Trophoblast cell (in vitro differentiated cells and primary cell): ENCODE results near the gene TCF3.
"Not testable (repeated sequence)": the region's sequence is repeated elsewhere in the genome, so short reads cannot be mapped to it uniquely, and the experiment has no call there.

ENCODE experiments used
- DNase-seq, 2 donors: peaks; one replicate each; pipeline ENCODE4 v3.0.0-alpha.2; 2016
- H2AFZ ChIP-seq: 2 replicates; pipeline ENCODE4 v1.6.1; 2013; ENCODE audit warnings: low read length, moderate library complexity, mild to moderate bottlenecking; ENCODE audit not compliant: insufficient read depth, poor library complexity
- H2AK5ac ChIP-seq: 2 replicates; pipeline ENCODE4 v1.6.1; 2013; ENCODE audit warnings: mild to moderate bottlenecking, low read length
- H2BK120ac ChIP-seq: 2 replicates; pipeline ENCODE4 v1.6.1; 2013; ENCODE audit warnings: low read length, mild to moderate bottlenecking, moderate library complexity; ENCODE audit not compliant: insufficient read depth, poor library complexity
- H2BK12ac ChIP-seq: 2 replicates; pipeline ENCODE4 v1.6.1; 2013; ENCODE audit warnings: mild to moderate bottlenecking, low read length, moderate library complexity
- H2BK5ac ChIP-seq: 2 replicates; pipeline ENCODE4 v1.6.1; 2013; ENCODE audit warnings: low read length, low read depth, moderate library complexity, mild to moderate bottlenecking; ENCODE audit not compliant: poor library complexity
- H3K14ac ChIP-seq: 2 replicates; pipeline ENCODE4 v1.6.1; 2013; ENCODE audit warnings: mild to moderate bottlenecking, low read length
- H3K18ac ChIP-seq: 2 replicates; pipeline ENCODE4 v1.6.1; 2013; ENCODE audit warnings: mild to moderate bottlenecking, low read length
- H3K23ac ChIP-seq: 2 replicates; pipeline ENCODE4 v1.6.1; 2013; ENCODE audit warnings: low read length
- H3K27ac ChIP-seq: 2 replicates; pipeline ENCODE4 v1.5.1; 2013; ENCODE audit warnings: low read depth, mild to moderate bottlenecking, inconsistent platforms, low read length, moderate library complexity
- H3K27me3 ChIP-seq: 2 replicates; pipeline ENCODE4 v1.6.1; 2013; ENCODE audit warnings: inconsistent platforms, mild to moderate bottlenecking, low read length, moderate library complexity; ENCODE audit not compliant: insufficient read depth
- H3K36me3 ChIP-seq, 2 experiments: 1 replicate in 1 of 2; 2 replicates in 1 of 2; pipeline ENCODE4 v1.6.1; 2013; ENCODE audit warnings: low read length in 2 of 2, mild to moderate bottlenecking in 2 of 2, moderate library complexity in 1 of 2; ENCODE audit not compliant: insufficient read depth in 2 of 2, control insufficient read depth in 1 of 2
- H3K4ac ChIP-seq: 2 replicates; pipeline ENCODE4 v1.6.1; 2013; ENCODE audit warnings: low read depth, mild to moderate bottlenecking, low read length, moderate library complexity
- H3K4me1 ChIP-seq, 2 experiments: 1 replicate in 1 of 2; 2 replicates in 1 of 2; pipeline ENCODE4 v1.6.1; 2013; ENCODE audit warnings: low read length in 2 of 2, mild to moderate bottlenecking in 2 of 2, moderate library complexity in 1 of 2; ENCODE audit not compliant: insufficient read depth in 2 of 2, control insufficient read depth in 1 of 2
- H3K4me2 ChIP-seq: 2 replicates; pipeline ENCODE4 v1.6.1; 2013; ENCODE audit warnings: inconsistent platforms, mild to moderate bottlenecking, low read length, moderate library complexity
- H3K4me3 ChIP-seq: 2 replicates; pipeline ENCODE4 v1.5.1; 2013; ENCODE audit warnings: mild to moderate bottlenecking, low read depth, low read length, inconsistent platforms
- H3K79me1 ChIP-seq: one replicate; pipeline ENCODE4 v1.6.1; 2013; ENCODE audit warnings: low read length
- H3K79me2 ChIP-seq: 2 replicates; pipeline ENCODE4 v1.6.1; 2013; ENCODE audit warnings: low read length, mild to moderate bottlenecking; ENCODE audit not compliant: control insufficient read depth, insufficient read depth, poor library complexity
- H3K9ac ChIP-seq: 2 replicates; pipeline ENCODE4 v1.6.1; 2013; ENCODE audit warnings: mild to moderate bottlenecking, low read length
- H3K9me3 ChIP-seq: 2 replicates; pipeline ENCODE4 v1.6.1; 2013; ENCODE audit warnings: low read depth, mild to moderate bottlenecking, control low read depth, inconsistent platforms, low read length; ENCODE audit not compliant: insufficient read depth
- H4K12ac ChIP-seq: 2 replicates; pipeline ENCODE4 v1.6.1; 2013; ENCODE audit warnings: low read depth, mild to moderate bottlenecking, low read length, moderate library complexity
- H4K8ac ChIP-seq: 2 replicates; pipeline ENCODE4 v1.6.1; 2013; ENCODE audit warnings: low read depth, mild to moderate bottlenecking, low read length, moderate library complexity
- H4K91ac ChIP-seq: one replicate; pipeline ENCODE4 v1.6.1; 2013; ENCODE audit warnings: low read depth, mild to moderate bottlenecking, low read length, moderate library complexity
- WGBS: extraction: QIAGEN DNeasy Blood & Tissue Kit; methylation state at CpG from one replicate; pipeline ENCODE4 v1.1.7; 2013; ENCODE audit warnings: missing lambda C conversion rate; ENCODE audit not compliant: insufficient read length, insufficient coverage; ENCODE audit errors: extremely low coverage; 5-methylcytosine and 5-hydroxymethylcytosine counted together

Gene TCF3

DNA sequence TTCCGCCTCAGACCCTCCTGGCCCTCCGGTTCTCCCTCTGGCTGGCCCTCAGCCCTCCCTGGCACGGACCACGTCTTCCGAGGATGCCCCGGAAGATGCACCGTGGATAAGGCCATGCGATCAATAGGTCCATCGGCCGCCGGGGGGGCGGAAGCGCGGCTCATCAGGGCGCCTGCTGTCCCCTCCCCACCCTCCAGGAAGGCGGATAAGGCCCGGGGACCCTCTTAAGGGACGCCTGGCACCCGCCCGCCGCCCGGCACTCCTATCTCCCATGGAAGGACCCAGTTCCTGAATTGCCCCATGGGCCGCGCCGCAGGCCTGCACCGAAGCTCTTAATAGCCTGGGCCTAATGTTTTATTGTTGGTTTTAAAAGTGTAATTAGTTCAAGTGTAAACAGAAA, 46.2 kb upstream of the TCF3 start:
- Histone ChIP-seq H3K4me3 (peak overlapping the region; percentile 25), H3K18ac (no peak overlapping the region), H3K14ac (no peak overlapping the region), H3K9me3 (peaks cover 16% of the 10 kb centered on the region), H2BK5ac (no peak overlapping the region), H3K9ac (no peak overlapping the region), H3K36me3 (no peaks in the 10 kb centered on the region), H3K23ac (no peak overlapping the region), H2AFZ (no peak overlapping the region), H3K27me3 (peaks cover 3% of the 10 kb centered on the region), H3K79me2 (no peaks in the 10 kb centered on the region), H2AK5ac (no peak overlapping the region), H3K4me1 (no peaks in the 10 kb centered on the region), H3K4ac (no peak overlapping the region), H3K79me1 (no peaks in the 10 kb centered on the region), H3K27ac (no peak overlapping the region), H4K8ac (no peak overlapping the region), H4K91ac (no peak overlapping the region), H2BK12ac (no peak overlapping the region), H2BK120ac (no peak overlapping the region), H4K12ac (no peak overlapping the region), H3K4me2 (no peak overlapping the region)
- DNase-seq = no peak
- no CpG with 5 or more reads among the region's 26 CpGs for WGBS

DNA sequence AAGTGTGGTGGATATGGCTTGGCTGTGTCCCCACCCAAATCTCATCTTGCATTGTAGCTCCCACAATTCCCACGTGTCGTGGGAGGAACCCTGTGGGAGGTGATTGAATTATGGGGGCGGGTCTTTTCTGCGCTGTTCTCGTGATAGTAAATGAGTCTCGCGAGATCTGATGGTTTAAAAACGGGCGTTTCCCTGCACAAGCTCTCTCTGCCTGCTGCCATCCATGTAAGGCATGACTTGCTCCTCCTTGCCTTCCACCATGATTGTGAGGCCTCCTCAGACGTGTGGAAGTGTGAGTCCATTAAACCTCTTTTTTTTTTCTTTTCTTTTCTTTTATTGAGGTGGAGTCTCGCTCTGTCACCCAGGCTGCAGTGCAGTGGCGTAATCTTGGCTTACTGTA, 43.1 kb upstream of the TCF3 start:
- Histone ChIP-seq H3K27me3 (peaks cover 13% of the 10 kb centered on the region), H3K9me3 (peaks cover 21% of the 10 kb centered on the region)
- H3K4me1 ChIP-seq, H3K18ac ChIP-seq, H3K4me2 ChIP-seq, H3K4ac ChIP-seq, H2BK120ac ChIP-seq, H3K27ac ChIP-seq, H3K4me3 ChIP-seq, H3K36me3 ChIP-seq, H2AFZ ChIP-seq, H2AK5ac ChIP-seq, H4K8ac ChIP-seq, DNase-seq, H3K9ac ChIP-seq, H4K12ac ChIP-seq, H4K91ac ChIP-seq, H3K79me1 ChIP-seq, H3K23ac ChIP-seq, H3K14ac ChIP-seq, H2BK12ac ChIP-seq, H2BK5ac ChIP-seq, H3K79me2 ChIP-seq: not testable (repeated sequence)
- no CpG with 5 or more reads among the region's 12 CpGs for WGBS

DNA sequence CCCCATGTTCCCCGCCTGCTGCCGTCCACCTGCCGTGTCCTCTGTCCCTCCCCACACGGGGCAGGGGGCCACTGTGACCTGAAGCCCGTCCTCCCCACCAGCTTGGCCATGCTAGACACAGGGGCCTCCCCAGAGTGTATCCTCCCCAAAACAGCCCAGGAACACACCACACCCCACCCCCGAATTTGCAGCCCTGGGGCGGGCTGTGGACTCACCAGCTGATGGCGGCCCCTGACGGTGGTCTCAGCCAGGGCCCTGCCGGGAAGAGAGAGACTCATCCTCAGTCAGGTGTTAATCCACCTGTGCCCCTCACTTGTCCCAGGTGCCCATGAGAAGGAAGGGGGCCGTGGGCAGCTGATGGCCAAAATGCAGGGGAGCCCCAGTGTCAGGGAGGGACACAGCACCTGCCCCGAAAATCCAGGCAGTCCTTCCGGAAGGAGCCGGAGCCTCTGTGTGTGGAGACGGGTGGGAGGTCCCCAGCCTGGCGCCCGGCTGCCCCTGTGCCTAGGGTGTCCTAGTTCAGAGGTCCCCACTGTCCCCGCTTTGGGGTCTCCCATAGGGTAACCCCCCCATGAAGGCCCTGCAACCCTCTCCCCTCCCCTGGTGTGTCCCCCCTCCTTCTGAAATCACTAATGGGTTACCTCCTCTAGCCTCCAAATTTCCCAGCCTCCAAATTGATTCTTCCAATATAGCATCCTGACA, 39.3 kb upstream of the TCF3 start:
- Histone ChIP-seq H3K18ac (no peak overlapping the region), H3K79me1 (no peaks in the 10 kb centered on the region), H3K4me1 (no peaks in the 10 kb centered on the region), H3K4ac (no peak overlapping the region), H3K9me3 (peaks cover 22% of the 10 kb centered on the region), H3K4me2 (no peak overlapping the region), H2BK120ac (no peak overlapping the region), H3K79me2 (no peaks in the 10 kb centered on the region), H4K8ac (no peak overlapping the region), H3K27me3 (peaks cover 13% of the 10 kb centered on the region), H4K91ac (no peak overlapping the region), H3K9ac (no peak overlapping the region), H3K23ac (no peak overlapping the region), H2BK12ac (no peak overlapping the region), H2AK5ac (no peak overlapping the region), H2AFZ (no peak overlapping the region), H2BK5ac (no peak overlapping the region), H3K36me3 (no peaks in the 10 kb centered on the region), H3K4me3 (no peak overlapping the region), H4K12ac (no peak overlapping the region), H3K14ac (no peak overlapping the region), H3K27ac (no peak overlapping the region)
- no peak for DNase-seq
- WGBS = no CpG with 5 or more reads among the region's 18 CpGs

DNA sequence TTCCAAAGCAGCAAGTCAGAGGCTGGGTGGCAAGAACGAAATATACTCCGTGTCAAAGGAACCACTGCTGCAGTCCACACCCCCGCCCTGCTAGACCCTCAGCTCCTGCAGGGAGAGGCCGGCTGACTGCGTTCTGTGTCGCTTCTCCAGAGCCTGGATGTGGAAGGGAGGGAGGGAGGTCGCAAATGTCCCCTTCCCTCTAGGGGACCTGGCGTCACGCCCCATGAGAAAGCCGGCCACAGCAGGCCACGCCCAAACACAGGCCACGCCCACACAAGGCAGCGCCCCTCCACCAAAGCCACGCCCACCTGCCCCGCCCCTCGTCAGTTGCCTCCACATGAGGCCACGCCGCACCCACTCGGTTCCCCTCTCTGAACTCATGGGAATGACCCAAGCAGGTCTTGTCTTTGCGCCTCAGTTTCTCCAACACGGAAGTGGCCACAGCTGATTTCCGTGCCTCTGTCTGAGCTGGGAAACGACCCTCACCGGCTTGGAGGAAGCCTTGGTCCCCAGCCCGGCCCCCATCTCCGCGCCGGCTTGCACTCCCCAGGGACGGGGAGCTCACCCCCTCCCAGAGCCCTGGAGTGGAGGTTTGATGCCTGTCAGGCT, 38.4 kb upstream of the TCF3 start:
- Histone ChIP-seq H3K36me3 (no peaks in the 10 kb centered on the region), H4K12ac (no peak overlapping the region), H3K4me1 (no peaks in the 10 kb centered on the region), H2AFZ (no peak overlapping the region), H3K23ac (no peak overlapping the region), H2BK12ac (no peak overlapping the region), H3K9ac (no peak overlapping the region), H3K14ac (no peak overlapping the region), H3K4me3 (no peak overlapping the region), H4K8ac (no peak overlapping the region), H3K27ac (no peak overlapping the region), H3K79me2 (no peaks in the 10 kb centered on the region), H3K18ac (no peak overlapping the region), H4K91ac (no peak overlapping the region), H2AK5ac (no peak overlapping the region), H2BK5ac (no peak overlapping the region), H3K4me2 (no peak overlapping the region), H3K4ac (no peak overlapping the region), H3K79me1 (no peaks in the 10 kb centered on the region), H3K9me3 (peaks cover 20% of the 10 kb centered on the region), H3K27me3 (peaks cover 13% of the 10 kb centered on the region), H2BK120ac (no peak overlapping the region)
- no peak for DNase-seq
- WGBS = no CpG with 5 or more reads among the region's 29 CpGs
